ENCODE results near the gene CCDC138. TPM values are rescaled to one million over a fixed set of nuclear protein-coding genes. Genes with fewer than 3 reads are reported as not detected.

Gene CCDC138
- total RNA-seq, 1 experiment from 2014 or later: 10.1 TPM

GRCh38 chr2:108810993-108811957, 24.7 kb downstream of the CCDC138 start:
- BruUV-seq (replicated peaks): no TSS peak
- no peak for DNase-seq (ENCODE audit: low read depth, low spot score)
- TF ChIP-seq POLR2AphosphoS5 (IDR thresholded peaks at IDR 0.05; ENCODE audit: low read depth, low read length) (no peak), SIN3A (IDR thresholded peaks at IDR 0.05; ENCODE audit: borderline replicate concordance, insufficient read depth, low read depth, low read length) (no peak), TCF7L2 (IDR thresholded peaks at IDR 0.05; ENCODE audit: low read depth, low read length) (no peak), CTCF (IDR thresholded peaks at IDR 0.05) (no peak), REST (IDR thresholded peaks at IDR 0.05; ENCODE audit: insufficient read depth in 1 of 2, low read depth in 2 of 2, low read length in 1 of 2) (no peak)
- Histone ChIP-seq H3K4me1 (ENCODE audit: control insufficient read depth, insufficient read depth, low read length) (no peaks in the 10 kb centered on the region), H3K9me3 (ENCODE audit: control insufficient read depth, insufficient read depth, low read depth, low read length) (no peaks in the 10 kb centered on the region; the same call in 1 of the 2 replicates), H3K27me3 (ENCODE audit: control insufficient read depth, insufficient read depth, low read length) (no peaks in the 10 kb centered on the region), H3K36me3 (ENCODE audit: control insufficient read depth, insufficient read depth, low read length) (peaks cover 11% of the 10 kb centered on the region; the same call in 1 of the 2 replicates), H3K27ac (ENCODE audit: low read length) (no peak overlapping the region), H3K4me3 (ENCODE audit: low read depth in 2 of 2, low read length in 2 of 2) (no peak overlapping the region)
- intact Hi-C loops (cut with micrococcal nuclease; ENCODE audit: unreplicated experiment): no loop called here
- in situ Hi-C loops (cut with HindIII; ENCODE audit: low pct_unique_long_range_greater_than_20kb, low sequenced_read_pairs): no loop called here
- ATAC-seq: no peak
- POLR2A ChIA-PET: no interaction called here
- CTCF ChIA-PET: no interaction called here

GRCh38 chr2:108813732-108814131, 27.2 kb downstream of the CCDC138 start:
- no peak for ATAC-seq
- Histone ChIP-seq H3K27me3 (ENCODE audit: control insufficient read depth, insufficient read depth, low read length) (no peaks in the 10 kb centered on the region), H3K9me3 (ENCODE audit: control insufficient read depth, insufficient read depth, low read depth, low read length) (no peaks in the 10 kb centered on the region; the same call in 1 of the 2 replicates), H3K4me1 (ENCODE audit: control insufficient read depth, insufficient read depth, low read length) (no peaks in the 10 kb centered on the region), H3K27ac (ENCODE audit: low read length) (no peak overlapping the region), H3K4me3 (ENCODE audit: low read depth in 2 of 2, low read length in 2 of 2) (no peak overlapping the region), H3K36me3 (ENCODE audit: control insufficient read depth, insufficient read depth, low read length) (peaks cover 11% of the 10 kb centered on the region; the same call in 1 of the 2 replicates)
- CTCF ChIA-PET: no interaction called here
- POLR2A ChIA-PET: no interaction called here
- intact Hi-C loops (cut with micrococcal nuclease; ENCODE audit: unreplicated experiment): no loop called here
- no peak for DNase-seq (ENCODE audit: low read depth, low spot score)
- in situ Hi-C loops (cut with HindIII; ENCODE audit: low pct_unique_long_range_greater_than_20kb, low sequenced_read_pairs): no loop called here
- TF ChIP-seq CTCF (IDR thresholded peaks at IDR 0.05): no peak
- no peak for TF ChIP-seq SIN3A (IDR thresholded peaks at IDR 0.05; ENCODE audit: borderline replicate concordance, insufficient read depth, low read depth, low read length)
- TF ChIP-seq REST (IDR thresholded peaks at IDR 0.05; ENCODE audit: insufficient read depth in 1 of 2, low read depth in 2 of 2, low read length in 1 of 2): no peak
- TF ChIP-seq POLR2AphosphoS5 (IDR thresholded peaks at IDR 0.05; ENCODE audit: low read depth, low read length): no peak
- TF ChIP-seq TCF7L2 (IDR thresholded peaks at IDR 0.05; ENCODE audit: low read depth, low read length): no peak
- no TSS peak for BruUV-seq (replicated peaks)
